ENCODE results near the gene COLEC12.

Gene COLEC12

GRCh38 chr18:340044-340443 lies 160.5 kb downstream of the COLEC12 start:
- H3K9me3 Mint-ChIP-seq = no peaks in the 10 kb centered on the region
- DNase-seq (no peak), ATAC-seq (no peak)
- no peak overlapping the region for H3K4me3 Mint-ChIP-seq
- no peak overlapping the region for H3K27ac Mint-ChIP-seq
- H3K27me3 Mint-ChIP-seq = peaks cover 22% of the 10 kb centered on the region
- H3K4me1 Mint-ChIP-seq = no peaks in the 10 kb centered on the region

- Mint-ChIP-seq H3K27ac (no peak overlapping the region), H3K9me3 (no peaks in the 10 kb centered on the region), H3K4me1 (no peaks in the 10 kb centered on the region), H3K27me3 (peaks cover 14% of the 10 kb centered on the region), H3K4me3 (no peak overlapping the region)
- DNase-seq (no peak), ATAC-seq (no peak)
Measured at GRCh38 chr18:339200-339599, 161.3 kb downstream of the COLEC12 start.

DNA sequence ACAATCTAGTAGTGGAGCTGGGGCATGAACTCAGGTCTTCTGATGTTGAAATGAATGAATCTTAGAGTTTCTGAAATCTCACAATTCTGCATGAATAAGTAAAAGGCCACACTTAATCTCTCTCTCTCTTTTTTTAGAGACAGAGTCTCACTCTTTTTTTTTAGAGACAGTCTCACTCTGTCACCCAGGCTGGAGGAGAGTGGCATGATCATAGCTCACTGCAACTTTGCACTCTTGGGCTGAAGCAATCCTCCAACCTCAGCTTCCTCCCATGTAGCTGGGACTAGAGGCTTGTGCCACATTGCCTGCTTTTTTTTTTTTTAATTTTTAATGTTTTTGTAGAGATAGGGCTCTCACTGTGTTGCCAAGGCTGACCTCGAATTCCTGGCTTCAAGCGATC lies 163.8 kb downstream of the COLEC12 start:
- no peak for DNase-seq
- no peak for ATAC-seq
- Mint-ChIP-seq H3K27me3 (peaks cover 17% of the 10 kb centered on the region), H3K27ac (no peak overlapping the region), H3K4me3 (no peak overlapping the region), H3K4me1 (no peaks in the 10 kb centered on the region), H3K9me3 (no peaks in the 10 kb centered on the region)

DNA sequence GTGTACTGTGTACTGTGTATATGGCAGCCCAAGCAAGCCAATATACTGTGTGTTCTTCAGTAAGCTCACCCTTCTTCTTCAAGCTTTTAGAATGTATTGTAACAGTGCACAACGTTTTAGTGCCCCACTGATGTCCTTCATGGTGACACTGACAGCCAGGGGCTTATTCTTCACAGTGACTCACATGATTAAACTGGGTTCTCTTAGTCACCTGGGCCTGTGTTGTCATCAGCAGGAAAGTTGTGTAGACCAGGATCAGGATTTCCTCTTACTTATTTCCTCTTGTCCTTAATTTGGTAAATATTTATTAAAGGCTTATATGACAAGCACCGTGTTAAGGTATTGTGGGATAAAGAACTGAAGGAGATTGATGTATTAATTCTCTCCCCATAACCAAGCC lies 164.8 kb downstream of the COLEC12 start:
- no peaks in the 10 kb centered on the region for H3K9me3 Mint-ChIP-seq
- H3K27me3 Mint-ChIP-seq = peaks cover 26% of the 10 kb centered on the region
- no peak overlapping the region for H3K4me3 Mint-ChIP-seq
- no peak overlapping the region for H3K27ac Mint-ChIP-seq
- ATAC-seq = no peak
- no peaks in the 10 kb centered on the region for H3K4me1 Mint-ChIP-seq
- DNase-seq = no peak

- ATAC-seq = peak; percentile 54
- peak overlapping the region in 1 of 2 donors; percentile 93 for H3K27ac Mint-ChIP-seq
- DNase-seq = no peak
- no peaks in the 10 kb centered on the region for H3K4me1 Mint-ChIP-seq
- H3K27me3 Mint-ChIP-seq = peaks cover 32% of the 10 kb centered on the region
- no peaks in the 10 kb centered on the region for H3K9me3 Mint-ChIP-seq
- H3K4me3 Mint-ChIP-seq = no peak overlapping the region
Measured at GRCh38 chr18:334575-335132, 165.8 kb downstream of the COLEC12 start.

DNA sequence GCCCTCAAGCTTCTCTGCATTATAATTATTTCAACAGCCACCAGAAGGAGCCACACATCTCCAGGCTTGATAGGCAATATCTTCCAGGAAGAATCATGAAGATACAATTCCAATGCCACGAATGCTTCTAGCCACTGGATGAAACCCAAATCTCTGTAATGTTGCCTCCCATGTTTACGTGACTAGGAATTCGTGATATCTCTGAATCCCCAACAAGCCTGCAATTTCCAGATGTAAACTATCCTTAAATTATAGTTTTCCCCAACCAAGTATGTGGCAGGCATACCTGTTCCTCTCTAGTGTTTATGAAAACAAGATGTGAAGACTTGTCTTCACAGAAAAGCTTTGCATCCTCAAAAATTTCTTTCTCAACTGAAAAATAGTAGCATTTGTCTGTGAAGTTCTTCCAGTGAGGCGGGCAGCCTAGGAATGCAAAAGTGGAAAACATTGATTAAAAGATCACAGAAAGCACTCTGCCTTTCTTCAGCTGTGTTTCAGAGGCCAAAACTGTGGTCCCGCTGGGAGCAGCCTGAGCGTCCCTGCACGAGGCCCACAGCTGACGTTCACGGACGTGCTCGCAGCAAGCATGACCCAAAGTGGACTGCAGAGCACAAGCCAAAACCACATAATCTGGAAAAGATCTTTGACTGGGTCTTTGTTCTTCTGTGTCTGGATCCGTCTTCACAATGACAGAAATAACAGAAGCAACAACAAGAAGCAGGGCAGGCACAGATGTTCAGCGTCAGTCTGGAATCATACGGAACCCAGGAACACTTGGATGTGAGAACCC lies 167.6 kb downstream of the COLEC12 start:
- H3K9me3 Mint-ChIP-seq = no peaks in the 10 kb centered on the region
- no peaks in the 10 kb centered on the region for H3K4me1 Mint-ChIP-seq
- DNase-seq (no peak), ATAC-seq (no peak)
- no peak overlapping the region for H3K27ac Mint-ChIP-seq
- no peak overlapping the region for H3K4me3 Mint-ChIP-seq
- H3K27me3 Mint-ChIP-seq = peaks cover 32% of the 10 kb centered on the region

- Mint-ChIP-seq H3K9me3 (no peaks in the 10 kb centered on the region), H3K4me1 (no peaks in the 10 kb centered on the region), H3K27me3 (peaks cover 32% of the 10 kb centered on the region), H3K4me3 (no peak overlapping the region), H3K27ac (peak overlapping the region in 1 of 2 donors; percentile 5)
- no peak for ATAC-seq
- no peak for DNase-seq
Measured at GRCh38 chr18:332007-332406, 168.5 kb downstream of the COLEC12 start.

GRCh38 chr18:331221-331821 lies 169.2 kb downstream of the COLEC12 start:
- no peak for ATAC-seq
- Mint-ChIP-seq H3K27ac (no peak overlapping the region), H3K9me3 (no peaks in the 10 kb centered on the region), H3K4me3 (no peak overlapping the region), H3K27me3 (peaks cover 32% of the 10 kb centered on the region), H3K4me1 (no peaks in the 10 kb centered on the region)
- DNase-seq = no peak

DNA sequence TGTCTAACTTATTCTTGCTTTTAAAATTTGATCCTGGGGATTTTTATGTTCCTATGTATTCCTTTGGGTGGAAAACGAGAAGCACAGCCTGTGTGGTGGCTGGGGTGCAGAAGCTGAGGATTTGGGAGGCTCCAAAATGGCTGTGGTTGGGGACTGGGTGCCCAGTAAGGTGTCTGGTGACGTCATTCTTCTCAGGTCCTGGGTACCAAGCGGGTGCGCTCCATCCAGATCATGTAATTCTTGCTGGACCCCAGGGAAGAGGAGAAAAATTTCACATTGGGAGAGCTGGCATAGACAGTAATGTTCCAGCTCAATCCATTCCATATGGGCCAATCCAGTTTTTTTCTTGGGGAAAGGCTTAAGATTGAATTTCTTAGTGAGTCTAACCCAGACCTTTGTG lies 171.6 kb downstream of the COLEC12 start:
- DNase-seq (no peak), ATAC-seq (no peak)
- H3K4me3 Mint-ChIP-seq = no peak overlapping the region
- no peak overlapping the region for H3K27ac Mint-ChIP-seq
- H3K4me1 Mint-ChIP-seq = no peaks in the 10 kb centered on the region
- H3K27me3 Mint-ChIP-seq = peaks cover 32% of the 10 kb centered on the region
- no peaks in the 10 kb centered on the region for H3K9me3 Mint-ChIP-seq

DNA sequence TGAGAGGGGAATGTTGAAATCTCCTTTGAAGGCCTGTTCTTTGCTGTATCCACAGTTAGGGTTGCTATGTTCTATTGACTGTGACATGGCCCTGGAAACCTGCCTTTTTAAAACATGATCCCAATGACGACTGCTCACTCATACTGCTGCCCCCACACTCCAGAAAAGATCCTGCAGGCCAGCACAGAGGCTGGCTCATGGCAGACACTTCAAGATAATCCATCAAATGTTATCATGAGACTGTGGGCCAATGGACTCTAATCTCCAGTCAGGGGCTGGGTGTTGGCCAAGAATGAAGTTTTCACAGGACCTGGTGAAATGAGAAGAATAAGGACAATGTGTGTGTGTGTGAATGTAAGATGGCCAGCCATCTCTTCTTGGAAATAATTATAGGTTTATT lies 173.7 kb downstream of the COLEC12 start:
- Mint-ChIP-seq H3K9me3 (no peaks in the 10 kb centered on the region), H3K4me3 (no peak overlapping the region), H3K27me3 (peaks cover 24% of the 10 kb centered on the region), H3K4me1 (peaks cover 10% of the 10 kb centered on the region), H3K27ac (no peak overlapping the region)
- DNase-seq (no peak), ATAC-seq (no peak)

DNA sequence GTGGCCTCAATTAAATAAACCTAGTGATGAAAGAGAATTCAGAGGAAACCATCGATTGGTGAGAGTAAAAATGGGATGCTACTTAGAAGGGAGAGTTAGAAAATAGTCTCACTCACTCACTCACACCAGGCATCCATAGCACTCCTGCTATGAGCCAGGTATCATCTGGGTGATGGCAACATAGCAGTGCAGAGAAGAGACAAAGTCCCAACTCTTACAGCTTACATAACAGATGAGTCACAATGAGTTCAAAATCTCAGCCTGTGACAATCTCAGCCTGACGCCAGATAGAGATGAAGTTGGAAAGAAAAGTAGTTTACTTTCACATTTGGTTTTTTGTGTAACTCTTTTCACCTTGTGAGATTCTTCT lies 177.3 kb downstream of the COLEC12 start:
- Mint-ChIP-seq H3K27ac (no peak overlapping the region), H3K27me3 (peaks cover 8% of the 10 kb centered on the region), H3K4me1 (peaks cover 10% of the 10 kb centered on the region), H3K9me3 (no peaks in the 10 kb centered on the region), H3K4me3 (no peak overlapping the region)
- ATAC-seq (no peak), DNase-seq (no peak)

DNA sequence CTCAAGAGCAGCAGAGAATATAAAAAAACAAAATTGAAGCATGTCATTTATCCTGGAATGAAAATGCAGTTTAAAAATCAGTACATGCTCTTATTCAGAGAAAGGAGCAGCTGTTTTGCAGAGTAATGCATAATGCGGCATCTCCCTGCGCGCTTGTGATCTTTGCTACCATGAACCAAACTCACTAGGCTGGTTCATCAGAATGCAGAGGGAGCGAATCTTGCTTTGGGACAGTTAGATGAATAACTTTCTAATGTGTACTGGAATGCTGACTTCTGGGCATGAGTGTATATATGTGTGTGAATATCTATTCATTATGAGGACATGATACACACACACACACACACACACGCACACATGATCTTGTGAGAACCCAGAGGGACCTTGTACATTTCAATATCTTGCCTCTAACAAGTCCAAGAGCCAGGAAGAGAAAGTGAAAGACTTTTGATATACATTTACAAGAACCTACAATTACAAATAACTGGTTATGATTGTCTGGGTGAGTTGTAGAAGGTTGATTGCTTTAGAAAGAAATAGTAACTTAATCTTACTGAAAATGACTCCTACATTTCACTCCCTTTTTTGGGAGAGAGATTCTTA lies 178.5 kb downstream of the COLEC12 start:
- DNase-seq (no peak), ATAC-seq (no peak)
- no peak overlapping the region for H3K27ac Mint-ChIP-seq
- H3K4me3 Mint-ChIP-seq = no peak overlapping the region
- no peaks in the 10 kb centered on the region for H3K9me3 Mint-ChIP-seq
- H3K27me3 Mint-ChIP-seq = peaks cover 8% of the 10 kb centered on the region
- peaks cover 10% of the 10 kb centered on the region for H3K4me1 Mint-ChIP-seq

GRCh38 chr18:320155-320554 lies 180.3 kb downstream of the COLEC12 start:
- ATAC-seq (no peak), DNase-seq (no peak)
- Mint-ChIP-seq H3K27me3 (peaks cover 8% of the 10 kb centered on the region), H3K9me3 (no peaks in the 10 kb centered on the region), H3K4me3 (no peak overlapping the region), H3K4me1 (peaks cover 10% of the 10 kb centered on the region), H3K27ac (no peak overlapping the region)

GRCh38 chr18:319720-320119 lies 180.8 kb downstream of the COLEC12 start:
- no peaks in the 10 kb centered on the region for H3K9me3 Mint-ChIP-seq
- no peak overlapping the region for H3K4me3 Mint-ChIP-seq
- peaks cover 10% of the 10 kb centered on the region for H3K4me1 Mint-ChIP-seq
- ATAC-seq (no peak), DNase-seq (no peak)
- H3K27ac Mint-ChIP-seq = no peak overlapping the region
- peaks cover 8% of the 10 kb centered on the region for H3K27me3 Mint-ChIP-seq

DNA sequence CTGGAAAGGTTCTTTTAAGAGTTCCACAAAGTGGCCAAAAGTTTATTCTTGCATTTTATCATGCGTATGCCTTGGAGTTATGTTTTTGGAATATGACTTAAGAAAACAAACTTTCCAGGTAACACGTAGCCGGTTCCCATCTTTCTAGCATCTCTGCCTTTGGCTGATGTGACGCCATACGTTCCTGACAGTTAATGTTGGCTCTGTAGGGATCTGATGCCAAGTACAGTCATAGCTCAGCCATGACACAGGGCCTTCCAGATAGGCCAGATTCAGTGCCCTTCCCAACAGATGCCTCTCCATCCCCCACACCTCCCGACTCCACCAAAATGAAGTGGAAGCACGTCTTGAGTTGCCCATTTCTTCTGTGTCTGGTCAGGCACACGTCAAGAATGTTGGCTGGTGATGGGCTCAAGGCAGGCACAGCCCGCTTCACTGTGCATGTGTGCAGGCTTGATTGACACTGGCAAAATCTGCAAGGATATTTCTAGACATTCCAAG lies 181.7 kb downstream of the COLEC12 start:
- Mint-ChIP-seq H3K27ac (no peak overlapping the region), H3K4me1 (peaks cover 10% of the 10 kb centered on the region), H3K9me3 (no peaks in the 10 kb centered on the region), H3K27me3 (peaks cover 8% of the 10 kb centered on the region), H3K4me3 (no peak overlapping the region)
- DNase-seq (no peak), ATAC-seq (no peak)

GRCh38 chr18:317618-318017 lies 182.9 kb downstream of the COLEC12 start:
- Mint-ChIP-seq H3K4me3 (no peak overlapping the region), H3K27ac (no peak overlapping the region), H3K9me3 (no peaks in the 10 kb centered on the region), H3K4me1 (peaks cover 7% of the 10 kb centered on the region), H3K27me3 (peaks cover 4% of the 10 kb centered on the region)
- DNase-seq (no peak), ATAC-seq (no peak)
